IMR-90 (cell line): ENCODE measurements around the gene MAP6. TPM values are rescaled to one million over a fixed set of nuclear protein-coding genes. Genes with fewer than 3 reads are reported as not detected.

ENCODE experiments used
- ATAC-seq: fragments of 200-7000 bp; cut with Tn5 transposase; 2 replicates; pipeline ENCODE4 v1.9.1; 2020; ENCODE audit warnings: low read depth, mild to moderate bottlenecking, moderate library complexity
- BruUV-seq: library from RNA; stranded (reverse); fragments of 400-500 nt; replicated peaks from 2 replicates; lab custom pipeline; 2021; lab: Mats Ljungman, UMichigan
- CTCF ChIA-PET: fragments of 300-600 bp; formaldehyde crosslinking; extraction: SDS; loops from one replicate; lab custom pipeline; 2021; ENCODE audit warnings: antibody characterized with exemption; lab: Yijun Ruan, JAX
- POLR2A ChIA-PET: fragments of 300-600 bp; sonication (Branson Sonifier 250); formaldehyde crosslinking; loops from one replicate; lab custom pipeline; 2022; ENCODE audit warnings: antibody characterized with exemption; ENCODE audit not compliant: unreplicated experiment; lab: Charles Lee
- DNase-seq: peaks from one replicate; pipeline ENCODE4 v3.0.0; 2013
- H2AFZ ChIP-seq: replicated peaks from 2 replicates; pipeline ENCODE3; 2013; ENCODE audit warnings: low read length, mild to moderate bottlenecking; ENCODE audit not compliant: poor library complexity
- H2AK5ac ChIP-seq: 2 replicates; pipeline ENCODE4 v1.6.1; 2013; ENCODE audit warnings: low read depth, low read length, inconsistent platforms
- H2AK9ac ChIP-seq: replicated peaks from 2 replicates; pipeline ENCODE3; 2013; ENCODE audit warnings: mild to moderate bottlenecking, low read depth, low read length, moderate library complexity; ENCODE audit not compliant: poor library complexity
- H2BK120ac ChIP-seq: 2 replicates; pipeline ENCODE4 v1.6.1; 2013; ENCODE audit warnings: low read depth, low read length, inconsistent platforms
- H2BK15ac ChIP-seq: 3 replicates; pipeline ENCODE4 v1.6.1; 2013; ENCODE audit warnings: low read depth, low read length, inconsistent platforms
- H2BK20ac ChIP-seq: 2 replicates; pipeline ENCODE4 v1.6.1; 2013; ENCODE audit warnings: low read depth, mild to moderate bottlenecking, inconsistent platforms, low read length, moderate library complexity
- H2BK5ac ChIP-seq: 2 replicates; pipeline ENCODE4 v1.6.1; 2013; ENCODE audit warnings: mild to moderate bottlenecking, low read depth, low read length, inconsistent platforms; ENCODE audit not compliant: poor library complexity, severe bottlenecking
- H3K14ac ChIP-seq: replicated peaks from 2 replicates; pipeline ENCODE4 v1.6.1; 2013; ENCODE audit warnings: low read depth, low read length, inconsistent platforms
- H3K18ac ChIP-seq: 2 replicates; pipeline ENCODE4 v1.6.1; 2013; ENCODE audit warnings: low read depth, low read length, control low read depth
- H3K23ac ChIP-seq: 2 replicates; pipeline ENCODE4 v1.6.1; 2013; ENCODE audit warnings: low read depth, low read length, inconsistent platforms
- H3K27ac ChIP-seq: 2 replicates; pipeline ENCODE4 v1.5.1; 2013; ENCODE audit warnings: mild to moderate bottlenecking, control low read depth, low read length; ENCODE audit not compliant: insufficient read depth
- H3K27me3 ChIP-seq: 2 replicates; pipeline ENCODE4 v1.6.1; 2013; ENCODE audit warnings: low read length; ENCODE audit not compliant: control insufficient read depth, insufficient read depth
- H3K36me3 ChIP-seq: 2 replicates; pipeline ENCODE4 v1.6.1; 2013; ENCODE audit warnings: low read length, mixed read lengths; ENCODE audit not compliant: control insufficient read depth, insufficient read depth
- H3K4ac ChIP-seq: 2 replicates; pipeline ENCODE4 v1.6.1; 2013; ENCODE audit warnings: low read depth, low read length, inconsistent platforms
- H3K4me1 ChIP-seq: 2 replicates; pipeline ENCODE4 v1.6.1; 2013; ENCODE audit warnings: low read length, mixed read lengths; ENCODE audit not compliant: control insufficient read depth, insufficient read depth
- H3K4me2 ChIP-seq: 2 replicates; pipeline ENCODE4 v1.6.1; 2013; ENCODE audit warnings: low read depth, mild to moderate bottlenecking, control low read depth, low read length, moderate library complexity
- H3K4me3 ChIP-seq: 2 replicates; pipeline ENCODE4 v1.5.1; 2013; ENCODE audit warnings: low read depth, mild to moderate bottlenecking, control low read depth, low read length, moderate library complexity; ENCODE audit not compliant: insufficient read depth
- H3K56ac ChIP-seq: 2 replicates; pipeline ENCODE4 v1.6.1; 2013; ENCODE audit warnings: low read length, inconsistent platforms; ENCODE audit not compliant: insufficient read depth; ENCODE audit errors: extremely low read depth
- H3K79me1 ChIP-seq, 2 experiments: 2 replicates each; pipeline ENCODE4 v1.6.1; 2013; ENCODE audit warnings: low read length in 2 of 2, inconsistent platforms in 1 of 2, low read depth in 1 of 2
- H3K9ac ChIP-seq: 2 replicates; pipeline ENCODE4 v1.6.1; 2013; ENCODE audit warnings: low read depth, low read length, control low read depth
- H3K9me1 ChIP-seq: 2 replicates; pipeline ENCODE4 v1.6.1; 2013; ENCODE audit warnings: low read length, inconsistent platforms; ENCODE audit not compliant: insufficient read depth
- H3K9me3 ChIP-seq: 2 replicates; pipeline ENCODE4 v1.6.1; 2013; ENCODE audit warnings: low read length; ENCODE audit not compliant: control insufficient read depth, insufficient read depth
- H4K20me1 ChIP-seq: 2 replicates; pipeline ENCODE4 v1.6.1; 2013; ENCODE audit warnings: low read length, inconsistent platforms; ENCODE audit not compliant: insufficient read depth
- H4K5ac ChIP-seq: 2 replicates; pipeline ENCODE4 v1.6.1; 2013; ENCODE audit warnings: mild to moderate bottlenecking, low read depth, low read length, control low read depth
- H4K8ac ChIP-seq, 2 experiments: 2 replicates each; pipeline ENCODE4 v1.6.1; 2013; ENCODE audit warnings: low read depth in 2 of 2, low read length in 2 of 2, control low read depth in 1 of 2, inconsistent platforms in 1 of 2
- H4K91ac ChIP-seq: 2 replicates; pipeline ENCODE4 v1.6.1; 2013; ENCODE audit warnings: low read depth, low read length, inconsistent platforms; ENCODE audit not compliant: insufficient read depth
- BHLHE40 ChIP-seq: fragments of 150-350 bp; IDR thresholded peaks from 2 replicates; pipeline ENCODE4 v1.6.1; 2016; ENCODE audit warnings: mild to moderate bottlenecking, low read depth, low read length
- FOS ChIP-seq: fragments of 150-350 bp; IDR thresholded peaks from 2 replicates; pipeline ENCODE4 v1.6.1; 2016; ENCODE audit warnings: low read depth, low read length
- MAFK ChIP-seq: IDR thresholded peaks from 2 replicates; pipeline ENCODE4 v1.6.1; 2012; ENCODE audit warnings: low read depth, low read length, improper control_type of control experiment
- POLR2A ChIP-seq: IDR thresholded peaks from 2 replicates; pipeline ENCODE4 v1.6.1; 2012; ENCODE audit warnings: mild to moderate bottlenecking, low read depth, low read length
- RCOR1 ChIP-seq: IDR thresholded peaks from 2 replicates; pipeline ENCODE4 v1.6.1; 2012; ENCODE audit warnings: mild to moderate bottlenecking, low read length, improper control_type of control experiment; ENCODE audit not compliant: insufficient replicate concordance
- RFX5 ChIP-seq: IDR thresholded peaks from 2 replicates; pipeline ENCODE4 v1.8.0; 2012; ENCODE audit warnings: low read depth, mild to moderate bottlenecking, low read length, moderate library complexity
- SMC3 ChIP-seq: fragments of 150-350 bp; IDR thresholded peaks from 2 replicates; pipeline ENCODE4 v1.6.1; 2016; ENCODE audit warnings: low read depth, mild to moderate bottlenecking, antibody characterized with exemption, low read length, moderate library complexity
- WGBS, 2 experiments: methylation state at CpG; one replicate each; pipeline versions ENCODE4 v1.1.5 to v1.1.7; 2013; ENCODE audit warnings: missing lambda C conversion rate in 2 of 2; ENCODE audit not compliant: insufficient read length in 1 of 2; ENCODE audit errors: extremely low coverage in 2 of 2; 5-methylcytosine and 5-hydroxymethylcytosine counted together
- dilution Hi-C: fragments of 300-500 bp; cut with HindIII; formaldehyde crosslinking; loops from one replicate; pipeline ENCODE4 v1.14.3; 2018; ENCODE audit warnings: low sequenced_read_pairs; ENCODE audit not compliant: unreplicated experiment
- in situ Hi-C: fragments of 300-500 bp; cut with MboI; formaldehyde crosslinking; loops from 3 replicates; pipeline ENCODE4 v1.14.3; 2019; ENCODE audit warnings: low sequenced_read_pairs, inconsistent platforms, mixed read lengths
- intact Hi-C: fragments of 100-400 bp; cut with micrococcal nuclease; formaldehyde crosslinking; loops from 2 replicates; pipeline ENCODE4 v1.10.0; 2022
- polyA plus RNA-seq, 3 experiments: library from polyadenylated mRNA; depleted of rRNA; stranded (reverse); fragments of >200 nt; gene quantifications; 2 replicates each; pipeline ENCODE4 v1.2.3, GENCODE V29; 2012; ENCODE audit warnings: low replicate concordance in 1 of 3
- total RNA-seq: library from RNA; depleted of rRNA; stranded (reverse); fragments of >200 nt; gene quantifications from 2 replicates; pipeline ENCODE4 v1.2.3, GENCODE V29; 2012

Gene MAP6
- total and polyA plus RNA-seq, 2 of the 4 experiments (the other 2 are of a cell fraction): 3.0 to 3.4 TPM

DNA sequence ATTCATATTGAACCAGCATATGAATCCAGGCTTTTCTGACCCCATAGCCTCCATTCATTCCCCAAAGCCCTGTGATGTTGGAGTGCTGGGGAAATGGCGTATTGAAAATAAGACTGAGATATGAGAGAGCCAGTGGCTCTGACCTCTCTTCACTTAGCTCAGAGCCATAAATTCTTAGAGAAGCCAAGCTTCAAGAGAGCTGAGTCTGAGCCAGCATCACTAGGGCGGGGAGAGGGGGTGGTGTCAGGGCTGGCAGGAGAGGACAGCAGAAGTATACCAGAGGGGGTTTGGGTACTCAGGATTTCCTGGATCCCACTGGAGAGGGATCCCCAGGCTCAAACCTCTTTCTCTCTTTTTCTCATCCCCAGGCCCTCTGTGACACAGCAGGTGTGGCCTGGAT lies 32.1 kb upstream of the MAP6 start:
- no peak overlapping the region for H4K5ac ChIP-seq
- no peak overlapping the region for H3K56ac ChIP-seq
- no peak for ATAC-seq
- no peak overlapping the region for H4K91ac ChIP-seq
- H2BK120ac ChIP-seq: no peak overlapping the region
- no peak overlapping the region for H2BK15ac ChIP-seq
- no peak overlapping the region for H4K8ac ChIP-seq
- no peak overlapping the region for H3K23ac ChIP-seq
- no peak overlapping the region for H3K4me2 ChIP-seq
- H4K20me1 ChIP-seq: no peaks in the 10 kb centered on the region
- H2AK9ac ChIP-seq: no peak overlapping the region
- no peak overlapping the region for H2BK5ac ChIP-seq
- in situ Hi-C loops: no loop called here
- no peak overlapping the region for H3K4me3 ChIP-seq
- no peak overlapping the region for H3K18ac ChIP-seq
- dilution Hi-C loops: no loop called here
- no peak overlapping the region for H3K27ac ChIP-seq
- no peaks in the 10 kb centered on the region for H3K9me3 ChIP-seq
- intact Hi-C loops: no loop called here
- H3K27me3 ChIP-seq: peaks cover 20% of the 10 kb centered on the region
- H3K36me3 ChIP-seq: no peaks in the 10 kb centered on the region
- H3K4me1 ChIP-seq: no peaks in the 10 kb centered on the region
- DNase-seq: no peak
- no peak overlapping the region for H2AFZ ChIP-seq
- CTCF ChIA-PET: no interaction called here
- H3K9ac ChIP-seq: no peak overlapping the region
- H3K4ac ChIP-seq: no peak overlapping the region
- H2AK5ac ChIP-seq: no peak overlapping the region
- H3K79me1 ChIP-seq: no peaks in the 10 kb centered on the region
- no CpG with 5 or more reads among the region's 2 CpGs for whole genome bisulfite sequencing, 2 experiments
- TF ChIP-seq MAFK (no peak), RFX5 (no peak), SMC3 (no peak), RCOR1 (no peak), BHLHE40 (no peak), POLR2A (no peak), FOS (no peak)
- no peak overlapping the region for H3K14ac ChIP-seq
- no peak overlapping the region for H2BK20ac ChIP-seq
- 0 out of 2 replicates have a peak, but pooled peaks cover 2% of the 10 kb centered on the region for H3K9me1 ChIP-seq
- POLR2A ChIA-PET: no interaction called here
- no TSS peak for BruUV-seq
